Astrocyte of the cerebellum (primary cell): ENCODE measurements around the gene ATXN1.
A peak's percentile ranks its signal among the peaks of the same experiment; 100 is the strongest.

Experiments
- DNase-seq: peaks from one replicate; pipeline ENCODE4 v3.0.0-alpha.2; 2011; ENCODE audit warnings: low read depth
- H3K4me3 ChIP-seq: 2 replicates; pipeline ENCODE4 v1.5.1; 2011; ENCODE audit warnings: mild to moderate bottlenecking, low read depth, low read length, moderate library complexity
- in situ Hi-C: cut with HindIII; loops from 2 replicates; pipeline ENCODE4 v1.10.0; 2017; ENCODE audit warnings: low sequenced_read_pairs
- TF ChIP-seq, protein P1 (sequence below): IDR thresholded peaks from 2 replicates; pipeline ENCODE4 v1.5.1; 2012; ENCODE audit warnings: low read length, low read depth, moderate library complexity, mild to moderate bottlenecking; ENCODE audit errors: missing control alignments

ATXN1 gene

DNA sequence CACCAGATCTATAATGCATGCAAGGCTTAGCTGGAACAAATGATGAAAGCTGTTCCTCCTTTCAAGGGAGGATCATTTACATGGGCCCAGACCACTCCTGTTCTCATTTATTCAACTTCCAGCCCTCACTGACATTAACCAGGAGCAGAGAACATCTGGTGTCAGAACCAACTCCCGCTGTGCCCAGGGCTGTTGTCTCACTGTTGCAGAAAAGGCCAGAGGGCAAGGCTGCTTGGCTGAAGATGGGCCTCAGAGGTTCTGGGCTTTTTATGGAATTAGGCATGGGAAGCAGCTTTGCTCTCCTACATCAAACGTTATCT, 358.7 kb downstream of the ATXN1 start:
- no peak overlapping the region for H3K4me3 ChIP-seq
- in situ Hi-C loops, result no loop called here
- peak; percentile 41 for DNase-seq
- TF ChIP-seq, protein P1, sequence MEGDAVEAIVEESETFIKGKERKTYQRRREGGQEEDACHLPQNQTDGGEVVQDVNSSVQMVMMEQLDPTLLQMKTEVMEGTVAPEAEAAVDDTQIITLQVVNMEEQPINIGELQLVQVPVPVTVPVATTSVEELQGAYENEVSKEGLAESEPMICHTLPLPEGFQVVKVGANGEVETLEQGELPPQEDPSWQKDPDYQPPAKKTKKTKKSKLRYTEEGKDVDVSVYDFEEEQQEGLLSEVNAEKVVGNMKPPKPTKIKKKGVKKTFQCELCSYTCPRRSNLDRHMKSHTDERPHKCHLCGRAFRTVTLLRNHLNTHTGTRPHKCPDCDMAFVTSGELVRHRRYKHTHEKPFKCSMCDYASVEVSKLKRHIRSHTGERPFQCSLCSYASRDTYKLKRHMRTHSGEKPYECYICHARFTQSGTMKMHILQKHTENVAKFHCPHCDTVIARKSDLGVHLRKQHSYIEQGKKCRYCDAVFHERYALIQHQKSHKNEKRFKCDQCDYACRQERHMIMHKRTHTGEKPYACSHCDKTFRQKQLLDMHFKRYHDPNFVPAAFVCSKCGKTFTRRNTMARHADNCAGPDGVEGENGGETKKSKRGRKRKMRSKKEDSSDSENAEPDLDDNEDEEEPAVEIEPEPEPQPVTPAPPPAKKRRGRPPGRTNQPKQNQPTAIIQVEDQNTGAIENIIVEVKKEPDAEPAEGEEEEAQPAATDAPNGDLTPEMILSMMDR, result no peak

DNA sequence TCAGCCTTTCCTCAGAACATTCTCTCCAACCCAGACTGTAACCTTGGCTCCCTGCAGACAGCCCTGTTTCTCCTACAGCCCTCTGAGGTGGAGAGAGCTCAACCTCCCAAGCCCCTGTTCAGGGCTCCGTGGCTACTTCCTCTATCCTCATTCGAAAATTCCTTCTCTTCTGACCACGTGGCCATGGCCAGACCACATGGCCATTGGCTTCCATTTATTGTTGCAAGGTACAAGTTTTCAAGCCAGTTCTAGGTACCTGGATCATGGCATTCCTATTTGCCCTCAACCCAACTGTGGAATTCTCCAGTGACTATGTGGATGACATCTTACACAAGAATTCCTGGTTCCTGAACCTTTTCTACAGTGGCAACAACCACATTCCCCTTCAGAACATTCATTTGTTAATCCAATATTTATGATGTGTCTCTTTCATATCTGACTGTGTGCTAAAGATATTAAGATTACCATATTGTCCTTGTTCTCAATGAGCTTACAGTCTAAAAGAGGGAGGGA, 361.0 kb downstream of the ATXN1 start:
- in situ Hi-C loops, result no loop called here
- TF ChIP-seq, protein P1, result no peak
- DNase-seq, result no peak
- no peak overlapping the region for H3K4me3 ChIP-seq

DNA sequence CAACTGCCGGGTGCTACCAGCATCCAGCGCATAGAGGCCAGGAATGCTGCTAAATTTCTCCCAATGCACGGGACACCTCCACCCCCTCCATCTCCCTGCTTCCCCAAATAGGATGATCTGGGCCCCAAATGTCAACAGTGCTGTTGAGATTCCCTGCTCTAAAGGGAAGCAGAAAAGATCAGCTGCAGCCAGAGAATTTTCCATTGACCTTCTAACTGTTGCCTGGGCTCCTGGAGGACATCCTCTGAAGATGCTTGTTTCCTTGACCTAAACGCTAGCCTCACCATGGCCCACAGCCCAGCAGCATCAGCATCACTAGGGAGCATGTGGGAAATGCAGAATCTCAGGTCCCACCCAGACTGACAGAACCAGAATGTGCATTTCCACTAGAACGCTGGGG, 361.6 kb downstream of the ATXN1 start:
- DNase-seq, result no peak
- in situ Hi-C loops, result no loop called here
- no peak overlapping the region for H3K4me3 ChIP-seq
- TF ChIP-seq, protein P1, result no peak

DNA sequence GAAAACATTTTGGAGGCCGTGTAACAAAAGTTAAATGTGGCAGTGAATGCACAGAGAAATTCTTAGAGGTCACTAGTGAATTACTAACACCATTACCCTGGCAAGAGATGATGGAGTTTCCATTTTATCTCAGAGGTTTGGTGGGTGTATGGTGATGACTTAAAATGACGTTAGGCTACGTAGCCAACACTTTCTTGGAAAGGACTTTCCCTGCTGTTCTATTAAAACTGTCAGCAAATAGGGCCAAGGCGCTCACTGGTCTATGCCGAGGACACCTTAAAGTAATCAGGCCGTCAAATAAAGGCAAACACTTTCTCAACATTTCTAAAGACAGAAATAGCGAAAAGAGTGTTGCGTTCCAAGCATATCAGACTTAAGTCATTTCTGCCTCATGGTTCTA, 362.1 kb downstream of the ATXN1 start:
- in situ Hi-C loops, result no loop called here
- no peak overlapping the region for H3K4me3 ChIP-seq
- no peak for DNase-seq
- TF ChIP-seq, protein P1, result no peak

DNA sequence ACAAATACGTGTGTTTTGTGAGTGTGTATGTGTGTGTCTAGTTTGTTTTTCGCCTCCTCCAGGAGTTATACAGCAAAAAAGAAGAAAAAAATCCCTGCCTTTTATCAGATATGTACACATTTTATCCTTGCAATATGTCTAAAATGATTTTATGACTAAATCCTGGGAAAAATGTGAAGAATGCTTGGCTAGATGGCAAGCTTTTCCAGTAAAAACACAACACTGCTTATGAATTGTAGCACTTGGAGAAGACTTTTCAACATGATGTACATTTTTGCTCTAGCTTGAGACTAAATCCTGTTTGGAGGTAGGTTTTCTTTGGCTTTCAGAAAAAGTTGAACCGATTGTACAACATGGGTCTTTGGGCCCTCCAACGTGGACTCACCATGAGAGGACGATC, 362.7 kb downstream of the ATXN1 start:
- in situ Hi-C loops, result no loop called here
- DNase-seq, result peak; percentile 31
- TF ChIP-seq, protein P1, result no peak
- H3K4me3 ChIP-seq, result no peak overlapping the region

DNA sequence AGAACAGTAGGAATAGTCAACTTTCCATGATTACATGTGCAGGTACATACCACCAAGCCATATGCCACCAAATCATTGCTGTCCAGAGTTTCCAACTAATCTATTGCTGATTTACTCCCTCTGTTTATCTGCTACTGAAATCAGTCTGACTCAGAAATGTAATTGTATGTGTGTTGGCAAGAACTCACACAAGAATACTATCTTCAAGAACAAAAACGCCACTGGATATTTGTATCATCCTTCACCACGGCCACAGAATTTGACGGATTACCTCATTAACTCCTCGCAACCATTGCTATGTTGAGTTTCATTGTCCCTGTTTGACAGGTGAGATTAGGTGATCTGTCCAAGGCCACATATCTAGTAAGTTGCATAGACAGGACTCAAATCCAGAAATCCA, 363.6 kb downstream of the ATXN1 start:
- no peak overlapping the region for H3K4me3 ChIP-seq
- TF ChIP-seq, protein P1, result no peak
- DNase-seq, result no peak
- in situ Hi-C loops, result no loop called here
